ENCODE data around the gene NCOA1. TPM values are rescaled to one million over a fixed set of nuclear protein-coding genes. Genes with fewer than 3 reads are reported as not detected.
"Not testable (repeated sequence)": the region's sequence is repeated elsewhere in the genome, so short reads cannot be mapped to it uniquely, and the experiment has no call there.

The NCOA1 gene
- total and polyA plus RNA-seq, 8 donors, result 6.2 to 27.0 (median 17.3) TPM

DNA sequence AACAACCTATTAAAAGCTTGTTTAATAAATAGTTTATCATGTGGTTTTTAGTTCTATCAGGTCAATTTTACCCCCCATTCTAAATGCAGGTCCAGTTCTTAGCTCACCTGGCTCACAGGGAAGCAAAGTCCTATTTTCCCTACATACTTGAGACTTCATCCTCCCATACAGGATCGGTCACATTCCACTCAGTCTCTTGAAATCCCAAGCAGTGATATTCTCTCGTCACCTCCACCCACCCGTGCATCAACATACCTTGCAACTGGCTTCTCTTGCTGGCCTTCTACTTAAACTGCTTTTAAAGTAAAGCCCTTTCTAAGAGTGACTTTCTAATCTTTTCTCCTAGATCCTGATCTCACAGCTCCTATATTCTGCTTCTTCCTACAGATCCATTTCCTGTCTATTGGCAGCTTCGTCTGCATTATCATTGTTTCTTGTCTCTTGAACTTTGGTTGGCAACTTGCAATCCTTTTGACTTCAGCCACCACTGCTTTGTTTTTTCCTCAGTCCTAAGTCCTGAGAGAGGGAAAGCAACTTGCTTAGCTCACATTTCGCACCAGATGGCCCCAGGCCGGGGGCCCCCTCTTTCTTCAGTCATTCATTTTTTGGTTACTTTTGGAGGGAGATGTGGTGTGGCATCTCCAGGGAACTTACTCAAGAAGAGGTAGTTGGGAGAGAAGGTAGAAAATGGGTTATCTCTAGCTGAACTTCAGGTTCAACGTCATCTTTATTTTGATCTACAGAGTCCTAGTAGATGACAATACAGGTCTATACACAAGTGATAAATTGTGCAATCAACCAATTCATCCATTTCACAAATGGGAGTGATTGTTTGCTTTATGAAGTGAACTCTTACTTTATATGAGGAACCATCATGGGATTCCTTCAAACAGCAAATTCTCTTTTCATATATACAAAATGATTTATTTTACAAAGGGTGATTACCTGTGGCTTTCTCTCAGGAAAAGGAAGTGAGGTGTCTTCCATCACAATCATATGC lies 23.9 kb upstream of the NCOA1 start:
- no peak for ATAC-seq
- Histone ChIP-seq H3K4me1 (no peaks in the 10 kb centered on the region), H3K27me3 (no peaks in the 10 kb centered on the region), H3K9me3 (no peaks in the 10 kb centered on the region), H3K4me3 (no peak overlapping the region), H3K27ac (no peak overlapping the region), H3K36me3 (no peaks in the 10 kb centered on the region)
- DNase-seq, result no peak
- WGBS, 2 donors, result 73 to 83% methylated on average over 7 of the region's 7 CpGs
- intact Hi-C loops (cut with DNase I), result no loop called here
- TF ChIP-seq, protein P1, sequence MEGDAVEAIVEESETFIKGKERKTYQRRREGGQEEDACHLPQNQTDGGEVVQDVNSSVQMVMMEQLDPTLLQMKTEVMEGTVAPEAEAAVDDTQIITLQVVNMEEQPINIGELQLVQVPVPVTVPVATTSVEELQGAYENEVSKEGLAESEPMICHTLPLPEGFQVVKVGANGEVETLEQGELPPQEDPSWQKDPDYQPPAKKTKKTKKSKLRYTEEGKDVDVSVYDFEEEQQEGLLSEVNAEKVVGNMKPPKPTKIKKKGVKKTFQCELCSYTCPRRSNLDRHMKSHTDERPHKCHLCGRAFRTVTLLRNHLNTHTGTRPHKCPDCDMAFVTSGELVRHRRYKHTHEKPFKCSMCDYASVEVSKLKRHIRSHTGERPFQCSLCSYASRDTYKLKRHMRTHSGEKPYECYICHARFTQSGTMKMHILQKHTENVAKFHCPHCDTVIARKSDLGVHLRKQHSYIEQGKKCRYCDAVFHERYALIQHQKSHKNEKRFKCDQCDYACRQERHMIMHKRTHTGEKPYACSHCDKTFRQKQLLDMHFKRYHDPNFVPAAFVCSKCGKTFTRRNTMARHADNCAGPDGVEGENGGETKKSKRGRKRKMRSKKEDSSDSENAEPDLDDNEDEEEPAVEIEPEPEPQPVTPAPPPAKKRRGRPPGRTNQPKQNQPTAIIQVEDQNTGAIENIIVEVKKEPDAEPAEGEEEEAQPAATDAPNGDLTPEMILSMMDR (IDR thresholded peaks at IDR 0.05), result no peak
- FAIRE-seq, result no peak

DNA sequence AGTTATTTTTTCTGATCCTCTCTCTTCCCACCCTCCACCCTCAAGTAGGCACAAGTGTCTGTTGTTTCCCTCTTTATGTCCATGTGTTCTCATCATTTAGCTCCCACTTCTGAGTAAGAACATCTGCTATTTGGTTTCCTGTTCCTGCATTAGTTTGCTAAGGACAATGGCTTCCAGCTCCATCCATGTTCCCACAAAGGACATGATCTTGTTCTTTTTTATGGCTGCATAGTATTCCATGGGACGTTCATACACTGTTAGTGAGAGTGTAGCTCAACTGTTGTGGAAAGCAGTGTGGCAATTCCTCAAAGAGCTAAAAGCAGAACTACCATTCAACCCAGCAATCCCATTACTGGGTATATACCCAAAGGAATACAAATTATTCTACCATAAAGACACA lies 22.6 kb upstream of the NCOA1 start:
- H3K36me3 ChIP-seq; H3K4me1 ChIP-seq; H3K27ac ChIP-seq; DNase-seq; FAIRE-seq; intact Hi-C loops (cut with DNase I); H3K4me3 ChIP-seq; H3K9me3 ChIP-seq; H3K27me3 ChIP-seq; ATAC-seq: not testable (repeated sequence)
- 84 to 88% methylated on average over 1 of the region's 1 CpG for WGBS, 2 donors

DNA sequence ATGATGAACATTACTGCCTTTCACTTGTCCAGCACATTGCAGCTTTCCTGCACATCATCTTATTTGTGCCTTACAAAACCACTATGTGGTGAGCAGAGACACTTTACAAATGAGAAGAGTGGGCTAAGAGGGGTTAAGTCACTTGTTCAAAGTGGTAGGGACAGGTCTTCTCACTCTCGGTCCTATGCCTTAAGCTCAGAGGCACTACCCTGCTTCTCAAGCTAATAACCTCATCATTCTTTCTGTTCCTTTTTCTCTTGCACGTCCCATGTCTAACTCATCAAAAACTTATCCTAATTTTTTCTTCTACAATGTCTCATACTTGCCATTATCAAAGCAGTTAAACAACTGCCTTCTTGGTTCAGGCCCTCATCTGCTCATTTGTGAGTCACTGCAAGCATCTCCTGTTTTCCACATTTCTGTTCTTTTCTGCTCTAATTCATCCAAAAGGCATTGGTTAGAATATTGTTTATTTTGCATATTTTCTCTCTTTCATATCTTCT lies 21.9 kb upstream of the NCOA1 start:
- intact Hi-C loops (cut with DNase I), result no loop called here
- H3K4me1 ChIP-seq, result no peaks in the 10 kb centered on the region
- ATAC-seq (no peak), DNase-seq (no peak), FAIRE-seq (no peak)
- H3K27ac ChIP-seq, result no peak overlapping the region
- H3K27me3 ChIP-seq, result no peaks in the 10 kb centered on the region
- no peak overlapping the region for H3K4me3 ChIP-seq
- WGBS, 2 donors, result 59 to 73% methylated on average over 2 of the region's 2 CpGs
- no peaks in the 10 kb centered on the region for H3K9me3 ChIP-seq
- TF ChIP-seq, protein P1 (IDR thresholded peaks at IDR 0.05), result no peak
- H3K36me3 ChIP-seq, result no peaks in the 10 kb centered on the region

- FAIRE-seq, result no peak
- Histone ChIP-seq H3K9me3 (no peaks in the 10 kb centered on the region), H3K4me1 (no peaks in the 10 kb centered on the region), H3K4me3 (no peak overlapping the region), H3K36me3 (no peaks in the 10 kb centered on the region), H3K27ac (no peak overlapping the region), H3K27me3 (no peaks in the 10 kb centered on the region)
- ATAC-seq, result no peak
- intact Hi-C loops (cut with DNase I), result no loop called here
- TF ChIP-seq, protein P1 (IDR thresholded peaks at IDR 0.05), result no peak
- WGBS, 2 donors, result 66 to 71% methylated on average over 5 of the region's 5 CpGs
- no peak for DNase-seq
Measured at GRCh38 chr2:24471662-24472061, 19.4 kb upstream of the NCOA1 start.

DNA sequence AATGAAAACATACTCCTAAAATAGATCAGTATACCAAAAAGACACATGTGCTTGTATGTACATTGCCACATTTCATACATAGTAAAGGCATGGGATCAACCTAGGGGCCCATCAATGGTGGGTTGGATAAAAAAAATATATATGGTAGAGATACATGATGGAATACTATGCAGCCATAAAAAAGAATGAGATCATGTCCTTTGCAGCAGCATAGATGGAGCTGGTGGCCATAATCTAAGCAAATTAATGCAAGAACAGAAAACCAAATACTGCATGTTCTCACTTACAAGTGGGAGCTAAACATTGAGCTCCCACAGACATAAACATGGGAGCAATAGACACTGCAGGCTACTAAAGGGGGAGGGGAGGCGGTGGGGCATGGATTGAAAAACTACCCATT lies 18.6 kb upstream of the NCOA1 start:
- intact Hi-C loops (cut with DNase I), result no loop called here
- H3K27ac ChIP-seq, result no peak overlapping the region
- H3K9me3 ChIP-seq, result no peaks in the 10 kb centered on the region
- no peaks in the 10 kb centered on the region for H3K36me3 ChIP-seq
- no peak overlapping the region for H3K4me3 ChIP-seq
- no peak for ATAC-seq
- H3K27me3 ChIP-seq, result no peaks in the 10 kb centered on the region
- DNase-seq, result no peak
- no peak for FAIRE-seq
- no peaks in the 10 kb centered on the region for H3K4me1 ChIP-seq
- TF ChIP-seq, protein P1 (IDR thresholded peaks at IDR 0.05), result no peak
- 90 to 91% methylated on average over 1 of the region's 1 CpG for WGBS, 2 donors

Measured in pancreas (tissue), 10 donors.